Measurements from ENCODE around the gene ELMO1. TPM values are rescaled to one million over a fixed set of nuclear protein-coding genes. Genes with fewer than 3 reads are reported as not detected.

ELMO1 gene
- total RNA-seq, 1 donor from 2014 or later: 151 TPM

- Mint-ChIP-seq H3K4me3 (ENCODE audit: unreplicated experiment) (no peak overlapping the region), H3K36me3 (ENCODE audit: low read depth, unreplicated experiment) (peaks cover 21% of the 10 kb centered on the region), H3K27me3 (ENCODE audit: unreplicated experiment) (peaks cover 8% of the 10 kb centered on the region), H3K9me3 (ENCODE audit: unreplicated experiment) (no peaks in the 10 kb centered on the region), H3K27ac (ENCODE audit: unreplicated experiment) (no peak overlapping the region), H3K4me1 (ENCODE audit: unreplicated experiment) (no peaks in the 10 kb centered on the region)
- no peak for DNase-seq (ENCODE audit: low spot score)
- no peak for TF ChIP-seq CTCF (IDR thresholded peaks at IDR 0.05; ENCODE audit: unreplicated experiment)
These were observed 407.2 kb downstream of the ELMO1 start for GRCh38 chr7:37041461-37041860.

GRCh38 chr7:37040330-37040729 lies 408.3 kb downstream of the ELMO1 start:
- no peak for DNase-seq (ENCODE audit: low spot score)
- no peak overlapping the region for H3K4me3 Mint-ChIP-seq (ENCODE audit: unreplicated experiment)
- H3K27me3 Mint-ChIP-seq (ENCODE audit: unreplicated experiment): peaks cover 8% of the 10 kb centered on the region
- no peak overlapping the region for H3K27ac Mint-ChIP-seq (ENCODE audit: unreplicated experiment)
- TF ChIP-seq CTCF (IDR thresholded peaks at IDR 0.05; ENCODE audit: unreplicated experiment): no peak
- H3K36me3 Mint-ChIP-seq (ENCODE audit: low read depth, unreplicated experiment): peaks cover 21% of the 10 kb centered on the region
- H3K9me3 Mint-ChIP-seq (ENCODE audit: unreplicated experiment): no peaks in the 10 kb centered on the region
- H3K4me1 Mint-ChIP-seq (ENCODE audit: unreplicated experiment): no peaks in the 10 kb centered on the region

- no peaks in the 10 kb centered on the region for H3K9me3 Mint-ChIP-seq (ENCODE audit: unreplicated experiment)
- H3K27ac Mint-ChIP-seq (ENCODE audit: unreplicated experiment): no peak overlapping the region
- TF ChIP-seq CTCF (IDR thresholded peaks at IDR 0.05; ENCODE audit: unreplicated experiment): no peak
- no peak for DNase-seq (ENCODE audit: low spot score)
- H3K4me1 Mint-ChIP-seq (ENCODE audit: unreplicated experiment): no peaks in the 10 kb centered on the region
- peaks cover 8% of the 10 kb centered on the region for H3K27me3 Mint-ChIP-seq (ENCODE audit: unreplicated experiment)
- H3K4me3 Mint-ChIP-seq (ENCODE audit: unreplicated experiment): peak overlapping the region; percentile 15
- peaks cover 21% of the 10 kb centered on the region for H3K36me3 Mint-ChIP-seq (ENCODE audit: low read depth, unreplicated experiment)
These were observed 409.4 kb downstream of the ELMO1 start for GRCh38 chr7:37039131-37039749.

GRCh38 chr7:37038706-37039105 lies 410.0 kb downstream of the ELMO1 start:
- Mint-ChIP-seq H3K4me1 (ENCODE audit: unreplicated experiment) (no peaks in the 10 kb centered on the region), H3K27ac (ENCODE audit: unreplicated experiment) (no peak overlapping the region), H3K36me3 (ENCODE audit: low read depth, unreplicated experiment) (peaks cover 21% of the 10 kb centered on the region), H3K4me3 (ENCODE audit: unreplicated experiment) (peak overlapping the region; percentile 15), H3K27me3 (ENCODE audit: unreplicated experiment) (peaks cover 8% of the 10 kb centered on the region), H3K9me3 (ENCODE audit: unreplicated experiment) (no peaks in the 10 kb centered on the region)
- no peak for DNase-seq (ENCODE audit: low spot score)
- no peak for TF ChIP-seq CTCF (IDR thresholded peaks at IDR 0.05; ENCODE audit: unreplicated experiment)

- DNase-seq (ENCODE audit: low spot score): no peak
- Mint-ChIP-seq H3K4me3 (ENCODE audit: unreplicated experiment) (no peak overlapping the region), H3K9me3 (ENCODE audit: unreplicated experiment) (no peaks in the 10 kb centered on the region), H3K36me3 (ENCODE audit: low read depth, unreplicated experiment) (peaks cover 14% of the 10 kb centered on the region), H3K27me3 (ENCODE audit: unreplicated experiment) (peaks cover under 1% of the 10 kb centered on the region), H3K27ac (ENCODE audit: unreplicated experiment) (no peak overlapping the region), H3K4me1 (ENCODE audit: unreplicated experiment) (peaks cover 3% of the 10 kb centered on the region)
- no peak for TF ChIP-seq CTCF (IDR thresholded peaks at IDR 0.05; ENCODE audit: unreplicated experiment)
These were observed 411.4 kb downstream of the ELMO1 start for GRCh38 chr7:37037286-37037685.

Data from endothelial cell (in vitro differentiated cells).